ENCODE results near the gene HTR4.
A peak's percentile ranks its signal among the peaks of the same experiment; 100 is the strongest.
"Not testable (repeated sequence)": the region's sequence is repeated elsewhere in the genome, so short reads cannot be mapped to it uniquely, and the experiment has no call there.

Gene HTR4

DNA sequence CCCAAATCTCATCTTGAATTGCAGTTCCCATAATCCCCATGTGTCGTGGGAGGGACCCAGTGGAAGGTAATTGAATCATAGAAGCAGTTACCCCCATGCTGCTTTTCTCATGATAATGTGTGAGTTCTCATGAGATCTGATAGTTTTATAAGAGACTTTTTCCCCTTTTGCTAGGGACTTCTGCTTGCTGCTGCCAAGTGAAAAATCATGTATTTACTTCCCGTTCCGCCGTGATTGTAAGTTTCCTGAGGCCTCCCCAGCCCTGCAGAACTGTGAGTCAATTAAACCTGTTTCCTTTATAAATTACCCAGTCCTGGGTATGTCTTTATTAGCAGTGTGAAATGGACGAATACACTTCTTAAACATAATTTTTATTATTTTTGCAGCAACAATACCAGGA is 185.6 kb downstream of the HTR4 start:
- not testable (repeated sequence) for DNase-seq

DNA sequence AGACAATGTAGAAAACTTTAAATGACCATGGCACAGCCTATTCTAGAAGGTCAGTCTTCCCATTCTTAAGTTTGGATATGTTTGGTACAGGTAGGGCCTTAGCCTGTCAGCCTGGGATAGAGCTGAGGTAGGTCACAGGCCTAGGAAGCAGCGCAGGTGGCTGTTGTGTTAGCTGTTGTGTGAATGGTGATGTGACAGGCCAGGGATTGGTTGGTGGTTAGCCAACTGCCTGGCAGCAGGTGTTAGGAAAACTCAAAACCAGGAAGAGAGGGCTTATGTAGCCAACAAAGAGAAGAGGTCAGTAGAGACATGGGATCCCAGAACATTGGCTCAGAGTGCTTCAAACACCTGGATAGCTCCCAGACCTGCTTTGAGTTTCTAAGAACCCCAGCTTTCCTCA is 186.4 kb downstream of the HTR4 start:
- DNase-seq = no peak

DNA sequence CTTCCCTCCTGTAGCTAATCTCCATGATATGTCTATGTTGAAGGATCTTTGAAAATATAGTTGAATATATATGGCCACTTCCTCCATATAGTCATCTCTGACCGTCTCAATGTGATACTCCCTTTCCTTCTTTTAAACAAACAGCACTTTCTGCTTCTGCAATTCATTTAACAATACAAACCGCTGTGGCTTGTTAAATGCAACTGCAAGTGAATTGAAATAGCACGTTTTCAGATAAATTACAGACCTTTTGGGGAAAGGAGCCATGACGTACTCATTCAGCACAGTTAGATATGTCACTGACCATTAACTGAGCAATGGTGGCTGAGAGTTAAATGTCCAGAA is 188.1 kb downstream of the HTR4 start:
- DNase-seq = no peak

DNA sequence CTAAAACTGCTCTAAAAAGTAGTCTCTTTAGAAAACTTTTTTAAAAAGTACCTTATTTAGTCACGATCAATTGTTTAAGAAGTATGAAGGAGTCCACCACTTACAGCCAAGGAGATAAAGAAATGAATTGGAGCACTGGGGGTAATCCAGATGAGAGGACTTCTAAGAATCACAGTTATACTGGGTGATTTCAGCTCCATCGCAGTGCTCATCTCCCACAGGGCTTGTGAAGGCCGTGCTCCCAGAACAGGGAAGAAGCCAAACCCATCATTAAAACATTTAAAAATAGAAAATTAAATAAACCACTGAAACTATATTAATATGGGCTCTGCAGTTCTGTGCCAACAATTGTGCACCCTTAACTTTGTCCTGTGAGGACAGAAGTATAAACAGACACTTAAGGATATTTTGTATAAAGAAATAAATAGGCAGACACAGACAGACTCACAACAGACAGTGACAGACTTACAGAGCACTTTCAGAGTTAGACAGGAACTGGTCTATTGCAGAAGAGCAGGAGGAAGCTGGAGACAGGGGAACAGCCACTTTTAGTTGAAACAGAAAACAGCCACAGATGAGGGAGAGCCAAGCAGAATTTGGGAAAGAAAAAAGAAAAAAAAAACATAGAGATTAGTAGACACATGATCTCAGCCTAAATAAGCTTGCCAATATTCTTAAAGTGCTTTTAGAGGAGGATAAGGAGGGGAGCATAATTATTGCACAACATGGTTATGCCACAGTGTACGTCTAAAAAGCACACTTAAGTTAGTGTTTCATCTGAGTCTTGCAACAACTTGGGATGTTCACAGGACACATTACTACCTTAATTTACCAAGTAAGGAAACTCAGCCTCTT is 188.7 kb downstream of the HTR4 start:
- DNase-seq = no peak

DNA sequence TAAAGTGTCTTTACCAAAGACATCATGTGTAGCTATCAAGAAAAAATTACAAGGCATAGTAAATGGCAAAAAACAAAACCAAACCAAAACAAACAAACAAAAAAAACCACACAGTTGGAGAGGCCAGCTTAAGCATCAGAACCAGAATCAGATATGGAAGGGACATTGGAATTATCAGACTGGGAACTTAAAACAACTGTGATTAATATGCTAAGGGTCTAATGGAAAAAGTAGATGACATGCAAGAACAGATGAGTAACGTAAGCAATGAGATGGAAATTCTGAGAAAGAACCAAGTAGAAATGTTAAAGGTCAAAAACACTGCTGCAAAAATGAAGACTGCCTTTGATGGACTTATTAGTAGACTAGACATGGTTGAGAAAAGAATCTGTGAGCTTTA is 194.7 kb downstream of the HTR4 start:
- no peak for DNase-seq

DNA sequence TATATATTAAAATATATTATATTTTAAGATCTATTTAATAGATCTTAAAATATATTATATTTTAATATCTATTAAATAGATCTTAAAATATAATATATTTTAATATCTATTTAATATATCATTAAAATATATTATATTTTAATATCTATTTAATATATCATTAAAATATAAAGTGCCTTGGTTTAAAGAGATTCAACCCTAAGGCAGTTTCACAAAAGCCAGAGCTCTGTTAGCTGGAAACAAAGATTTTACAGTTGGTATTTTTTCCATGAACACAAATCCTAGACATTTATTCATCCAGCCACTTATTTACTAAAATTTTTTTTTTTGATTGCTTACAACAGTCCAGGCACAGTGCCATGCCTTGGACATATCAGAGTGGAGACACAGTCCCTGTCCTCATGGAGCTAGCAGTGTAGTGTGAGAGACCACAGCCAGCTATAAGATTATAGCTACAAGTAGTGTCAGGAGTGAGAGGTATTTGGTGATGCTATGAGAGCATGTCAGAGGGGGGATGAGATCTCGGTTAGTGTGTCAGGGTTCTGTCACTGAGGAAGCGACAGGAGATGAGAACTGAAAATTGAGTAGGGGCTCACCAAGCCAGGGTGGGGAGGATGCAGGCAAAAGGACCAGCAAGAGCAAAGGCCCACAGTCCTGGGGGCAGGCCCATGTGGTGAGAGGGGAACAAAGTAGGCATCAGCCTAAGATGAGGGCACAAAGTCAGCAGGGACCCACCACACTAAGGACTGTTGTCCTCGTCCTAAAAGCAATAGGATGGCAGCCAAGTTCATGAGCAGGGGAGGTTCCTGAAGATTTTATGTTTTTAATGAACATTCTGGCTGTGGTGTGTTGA is 196.1 kb downstream of the HTR4 start:
- DNase-seq = no peak

DNA sequence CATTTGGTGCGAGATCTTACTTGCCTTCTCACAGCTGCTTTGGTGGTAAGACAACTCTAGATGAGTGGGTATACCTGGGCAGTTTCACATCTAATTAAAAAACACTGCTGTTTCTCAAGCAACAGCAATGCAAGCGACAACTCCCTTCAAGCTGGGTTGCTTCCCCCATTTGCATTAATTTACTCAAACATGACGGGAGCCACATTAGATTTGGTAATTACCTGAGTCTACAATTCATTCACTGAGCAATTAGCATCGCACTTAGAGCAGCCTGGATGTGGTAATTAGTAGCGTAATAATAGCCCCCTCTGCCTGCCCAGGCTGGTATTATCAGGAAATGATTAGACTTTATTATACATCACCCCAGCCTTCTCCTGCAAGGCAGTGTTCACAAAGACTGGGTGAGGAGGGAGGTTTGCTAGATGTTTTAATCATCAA is 197.1 kb downstream of the HTR4 start:
- peak; percentile 66 for DNase-seq

DNA sequence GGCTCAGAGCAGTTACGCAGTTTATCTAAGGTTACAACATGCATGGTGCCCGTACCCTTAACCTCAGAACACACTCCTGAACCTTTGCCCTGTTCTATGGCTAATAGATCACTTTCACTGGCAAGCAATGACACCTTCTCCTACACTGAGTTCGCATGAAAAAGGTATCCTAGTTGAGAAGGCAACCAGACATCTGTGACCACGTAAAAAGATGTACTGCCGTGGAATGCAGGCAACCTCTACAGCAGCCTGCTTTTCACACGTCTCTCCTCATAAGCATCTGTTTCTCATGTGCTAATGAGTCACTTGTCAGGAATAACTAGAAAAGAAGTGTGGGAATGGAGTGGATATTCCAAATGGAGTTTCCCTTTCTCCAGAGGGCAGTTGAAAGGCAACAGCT is 199.1 kb downstream of the HTR4 start:
- DNase-seq = no peak

DNA sequence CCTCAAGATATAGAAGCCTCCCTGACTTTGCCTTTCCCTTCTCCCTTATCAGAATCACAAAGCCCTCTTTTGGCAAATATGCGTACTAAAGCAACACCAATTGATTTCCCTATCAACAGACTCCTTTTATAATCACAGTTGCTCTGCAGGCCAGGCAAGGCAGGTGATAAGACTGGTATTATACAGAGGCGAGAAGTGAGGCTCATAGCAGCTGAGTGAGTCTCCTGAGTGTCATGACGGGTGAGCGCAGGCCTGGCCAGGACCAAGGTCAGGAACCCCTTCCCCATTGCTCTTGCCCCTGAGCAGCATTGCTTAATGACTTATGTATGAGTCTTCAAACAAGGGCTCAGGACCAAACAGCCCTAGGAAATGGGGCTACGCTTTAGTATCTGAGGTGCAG is 199.8 kb downstream of the HTR4 start:
- peak; percentile 16 for DNase-seq

DNA sequence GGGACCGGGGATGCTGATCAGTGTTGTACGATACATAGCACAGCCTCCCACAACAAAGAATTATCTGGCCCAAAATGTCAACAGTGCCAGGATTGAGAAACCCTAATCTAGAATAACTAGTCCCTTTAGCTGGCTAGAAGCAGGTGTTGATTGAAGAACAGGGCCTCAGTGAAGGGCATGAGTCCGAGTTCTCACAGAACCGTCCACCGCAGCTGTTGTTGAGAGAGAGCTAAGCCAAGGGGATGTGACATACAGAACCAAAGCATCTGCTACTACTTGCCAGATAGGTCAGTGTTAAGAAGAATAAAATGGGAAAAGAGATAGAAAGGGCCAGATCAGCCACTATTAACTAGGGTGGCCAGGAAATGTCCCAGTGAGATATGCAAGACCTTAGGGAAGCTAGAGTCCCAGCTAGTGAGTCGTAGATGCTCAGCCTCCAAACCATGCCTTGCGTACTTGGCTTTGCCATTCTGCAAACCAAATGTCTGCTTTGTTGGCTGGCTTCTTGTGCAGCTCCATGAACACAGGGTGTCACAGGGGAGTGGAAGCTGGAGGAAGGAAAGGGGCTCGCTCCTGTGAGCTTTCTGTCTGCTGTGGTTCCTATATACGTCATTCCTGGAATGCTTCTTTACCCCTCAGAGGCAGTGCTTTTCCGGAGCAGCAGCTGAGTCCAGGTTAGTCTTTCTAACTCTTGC is 201.7 kb downstream of the HTR4 start:
- no peak for DNase-seq

DNA sequence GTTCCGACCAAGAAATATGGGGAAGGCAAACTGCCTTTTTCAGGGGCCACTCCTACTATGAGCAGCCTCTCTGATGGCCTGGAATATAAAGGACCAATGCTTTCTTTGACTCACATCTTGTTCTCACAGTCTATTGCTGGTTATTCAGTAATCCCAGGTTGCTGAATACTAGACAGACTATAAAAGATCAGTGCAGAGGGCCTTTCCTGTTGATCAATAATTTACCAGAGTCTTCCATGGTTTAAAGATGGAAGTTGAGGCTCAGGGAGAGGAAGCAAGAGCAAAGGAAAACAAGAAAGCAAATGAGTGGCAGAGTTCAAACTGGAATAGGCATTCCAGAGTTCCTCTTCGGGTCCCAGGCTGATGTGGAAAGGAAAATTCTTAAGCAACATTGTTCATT is 207.7 kb downstream of the HTR4 start:
- no peak for DNase-seq

DNA sequence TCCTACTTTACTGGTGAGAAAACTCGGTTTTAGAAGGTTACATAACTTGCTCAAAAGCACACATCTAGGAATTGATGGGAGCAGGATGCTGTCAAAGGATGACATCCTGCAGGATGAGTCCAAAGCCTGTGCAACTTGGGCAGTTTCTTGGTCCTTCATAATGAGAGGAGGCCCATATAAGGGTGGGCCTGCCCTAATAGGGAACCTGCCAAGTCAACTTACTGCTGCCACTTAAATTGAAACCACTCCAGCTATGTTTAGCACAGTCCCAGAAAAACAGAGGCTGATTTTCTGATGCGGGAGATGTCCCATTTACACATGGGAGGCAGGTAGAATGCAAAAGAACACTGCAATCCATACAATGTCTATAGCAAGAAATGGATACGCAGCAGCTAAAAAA is 208.7 kb downstream of the HTR4 start:
- no peak for DNase-seq

DNA sequence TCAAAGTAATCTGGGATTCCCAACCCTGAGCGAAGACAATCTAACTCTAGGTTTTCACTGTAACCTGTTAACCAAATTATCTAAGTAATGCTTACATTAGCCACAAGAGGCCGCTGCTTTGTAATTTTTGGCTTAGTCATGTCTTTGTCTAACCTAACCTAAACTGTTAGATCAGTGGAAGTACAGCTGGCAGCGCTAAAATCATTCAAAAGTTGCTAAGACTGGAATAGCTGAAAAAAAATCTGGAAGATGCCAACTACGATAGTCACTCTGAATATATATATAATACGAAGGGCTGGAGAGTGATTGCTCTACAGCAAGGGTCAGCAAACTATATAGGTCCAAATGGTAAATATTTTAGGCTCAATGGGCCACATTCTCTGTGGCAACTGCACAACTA is 210.3 kb downstream of the HTR4 start:
- peak; percentile 78 for DNase-seq

DNA sequence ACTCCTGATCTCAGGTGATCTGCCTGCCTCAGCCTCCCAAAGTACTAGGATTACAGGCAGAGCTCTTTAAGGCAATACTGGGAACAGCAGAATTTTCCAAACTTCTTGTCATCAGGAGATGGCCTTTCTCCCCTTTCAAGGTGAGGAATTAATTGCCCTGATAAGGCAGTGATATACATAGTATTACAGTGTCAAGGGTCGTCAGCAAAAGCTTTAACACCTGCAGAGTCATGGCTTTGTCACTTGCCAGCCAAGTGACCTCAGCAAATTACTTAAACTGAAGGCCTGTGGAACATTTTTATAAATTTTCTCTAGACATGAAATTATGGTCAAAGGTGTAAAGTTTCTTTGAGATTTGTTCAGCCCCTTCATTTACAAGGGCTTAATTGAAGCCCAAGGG is 211.1 kb downstream of the HTR4 start:
- no peak for DNase-seq

DNA sequence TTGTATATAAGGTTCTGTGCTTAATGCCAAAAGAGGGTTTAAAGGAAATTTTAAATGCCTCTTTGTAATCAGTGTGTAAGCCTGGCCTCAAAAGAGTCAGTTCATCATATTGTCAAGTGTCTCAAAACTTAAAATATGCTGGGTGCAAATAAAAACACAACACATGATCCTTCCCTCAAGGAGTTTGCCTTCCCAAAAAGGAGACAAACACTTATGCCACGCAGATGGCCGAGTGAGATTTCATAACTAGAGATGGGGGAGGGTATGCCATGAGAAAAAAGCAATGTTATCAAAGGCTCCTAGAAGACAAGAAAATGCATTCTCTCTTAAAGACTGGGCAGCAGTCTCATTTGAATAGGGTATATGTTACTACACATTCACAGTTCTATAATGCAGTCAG is 215.4 kb downstream of the HTR4 start:
- DNase-seq = no peak

DNA sequence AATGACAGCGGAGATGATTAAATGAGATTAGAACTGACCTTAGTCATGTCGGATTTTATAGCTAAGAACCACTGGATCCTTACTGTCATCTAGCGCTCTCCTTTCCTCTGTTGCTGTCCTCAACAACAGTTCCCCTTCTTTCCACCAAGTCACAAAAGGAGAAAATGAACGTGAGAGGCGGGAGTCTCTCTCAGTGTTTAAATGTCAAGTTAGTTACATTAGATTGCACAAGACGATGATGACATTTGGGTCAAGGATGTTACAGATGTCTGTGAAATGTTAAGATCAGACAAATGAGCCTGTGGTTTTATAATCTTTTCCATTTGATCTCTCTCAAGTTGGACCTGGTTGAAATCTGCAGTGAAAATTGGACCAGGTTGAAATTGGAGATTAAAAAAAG is 217.1 kb downstream of the HTR4 start:
- peak; percentile 10 for DNase-seq

DNA sequence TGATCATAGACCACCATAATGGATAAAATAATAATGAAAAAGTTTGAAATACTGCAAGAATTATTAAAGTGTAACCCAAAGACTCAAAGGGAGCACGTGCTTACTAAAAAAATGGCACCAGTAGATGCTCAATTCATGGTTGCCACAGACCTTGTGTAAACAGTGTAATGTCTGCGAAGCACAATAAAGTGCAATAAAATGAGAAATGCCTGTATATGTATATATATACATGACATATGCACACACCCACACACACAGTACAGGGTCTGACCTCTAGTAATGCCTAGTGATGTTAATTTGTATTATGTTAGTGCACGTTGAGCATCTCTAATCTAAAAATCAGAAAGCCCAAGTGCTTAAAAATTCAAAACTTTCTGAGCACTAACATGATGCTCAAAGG is 218.3 kb downstream of the HTR4 start:
- no peak for DNase-seq

DNA sequence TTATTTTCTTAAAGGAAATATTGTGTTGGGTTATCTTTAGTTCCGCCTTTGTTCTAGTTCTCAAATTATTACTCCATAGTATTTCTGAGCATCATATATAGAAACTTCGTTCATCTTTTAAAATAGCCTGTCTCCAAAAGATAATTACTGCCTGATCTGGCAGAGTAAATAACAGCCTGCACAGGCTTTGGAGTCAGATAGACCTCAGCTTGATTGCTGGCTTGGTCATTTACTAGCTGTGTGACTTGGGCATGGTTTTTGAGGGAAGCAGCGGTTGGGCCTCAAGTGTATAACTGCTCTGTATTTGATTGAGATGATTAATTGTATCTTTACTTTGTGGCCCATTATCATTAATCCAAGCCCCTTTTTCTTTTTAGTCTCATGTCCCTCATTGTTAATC is 220.5 kb downstream of the HTR4 start:
- DNase-seq = no peak
